ENCODE measurements around the gene DUSP15.

GRCh38 chr20:31871618-31871954 lies 1.3 kb upstream of the DUSP15 start:
- no peak for TF ChIP-seq CTCF (IDR thresholded peaks at IDR 0.05)
- no peak for TF ChIP-seq POLR2A (IDR thresholded peaks at IDR 0.05)

All from Peyer's patch (tissue), 4 donors.